Activated CD8-positive, alpha-beta T cell treated with anti-CD3 and anti-CD28 coated beads for 36 hours (primary cell): ENCODE results near the gene ZNF256. TPM values are rescaled to one million over a fixed set of nuclear protein-coding genes. Genes with fewer than 3 reads are reported as not detected.
A peak's percentile ranks its signal among the peaks of the same experiment; 100 is the strongest.

ENCODE experiments used
- ATAC-seq: fragments of 200-7000 bp; cut with Tn5 transposase; one replicate; pipeline ENCODE4 v1.10.0; 2021; ENCODE audit warnings: mild to moderate bottlenecking, moderate library complexity
- CTCF ChIA-PET: fragments of 350-600 bp; sonication (Branson Sonifier 250); formaldehyde crosslinking; loops from one replicate; lab custom pipeline; 2021; ENCODE audit warnings: antibody characterized with exemption; lab: Charles Lee
- POLR2A ChIA-PET: fragments of 350-600 bp; sonication (Branson Sonifier 250); formaldehyde crosslinking; loops from one replicate; lab custom pipeline; 2021; ENCODE audit warnings: antibody characterized with exemption; lab: Charles Lee
- DNase-seq: peaks from one replicate; pipeline ENCODE4 v3.0.0-alpha.2; 2020
- H3K27ac Mint-ChIP-seq: one replicate; pipeline ENCODE4 v1.8.0; 2021; ENCODE audit warnings: mild to moderate bottlenecking, mixed read lengths
- H3K27me3 Mint-ChIP-seq: one replicate; pipeline ENCODE4 v1.8.0; 2021; ENCODE audit warnings: mixed read lengths
- H3K36me3 Mint-ChIP-seq: one replicate; pipeline ENCODE4 v1.8.0; 2021; ENCODE audit warnings: low read depth, mixed read lengths
- H3K4me1 Mint-ChIP-seq: one replicate; pipeline ENCODE4 v1.8.0; 2021; ENCODE audit warnings: low read depth, mixed read lengths
- H3K4me3 Mint-ChIP-seq: one replicate; pipeline ENCODE4 v1.8.0; 2021; ENCODE audit warnings: mild to moderate bottlenecking, moderate library complexity, mixed read lengths
- H3K9me3 Mint-ChIP-seq: one replicate; pipeline ENCODE4 v1.8.0; 2021; ENCODE audit warnings: mixed read lengths
- CTCF ChIP-seq: fragments of 200-600 bp; IDR thresholded peaks from one replicate; pipeline ENCODE4 v1.8.0; 2022; ENCODE audit warnings: antibody characterized with exemption, mild to moderate bottlenecking
- intact Hi-C: fragments of 100-400 bp; cut with micrococcal nuclease; formaldehyde crosslinking; loops from one replicate; pipeline ENCODE4 v1.10.0; 2022
- total RNA-seq, 2 experiments: library from RNA; stranded (reverse); gene quantifications; one replicate each; pipeline ENCODE4 v1.2.3, GENCODE V29; 2021

Gene ZNF256
- total RNA-seq, 2 experiments from 2014 or later: 5.9 to 6.2 TPM

GRCh38 chr19:57914531-57914930 is 33.0 kb downstream of the ZNF256 start:
- no peak for DNase-seq
- ATAC-seq: no peak
- peaks cover 27% of the 10 kb centered on the region for H3K4me1 Mint-ChIP-seq
- ChIA-PET POLR2A (interaction anchor here (1.3 to 1.4 kb wide), 2 partner anchors 12 to 27 kb away, joined by 3 to 6 read pairs; no protein-coding TSS in a partner anchor), CTCF (no interaction called here)
- H3K27me3 Mint-ChIP-seq: no peaks in the 10 kb centered on the region
- no peak for TF ChIP-seq CTCF
- intact Hi-C loops: no loop called here
- H3K4me3 Mint-ChIP-seq: peak overlapping the region; percentile 84
- peaks cover 67% of the 10 kb centered on the region for H3K36me3 Mint-ChIP-seq
- peaks cover 31% of the 10 kb centered on the region for H3K9me3 Mint-ChIP-seq
- H3K27ac Mint-ChIP-seq: no peak overlapping the region

- CTCF ChIA-PET: no interaction called here
- no peak overlapping the region for H3K4me3 Mint-ChIP-seq
- peaks cover 17% of the 10 kb centered on the region for H3K4me1 Mint-ChIP-seq
Measured at GRCh38 chr19:57907394-57907793, 40.1 kb downstream of the ZNF256 start.

GRCh38 chr19:57905258-57905657 is 42.2 kb downstream of the ZNF256 start:
- intact Hi-C loops: no loop called here
- H3K27me3 Mint-ChIP-seq: no peaks in the 10 kb centered on the region
- peaks cover 49% of the 10 kb centered on the region for H3K36me3 Mint-ChIP-seq
- no peak for DNase-seq
- peaks cover 12% of the 10 kb centered on the region for H3K4me1 Mint-ChIP-seq
- ChIA-PET POLR2A (no interaction called here), CTCF (no interaction called here)
- TF ChIP-seq CTCF: no peak
- no peak overlapping the region for H3K27ac Mint-ChIP-seq
- no peak for ATAC-seq
- H3K4me3 Mint-ChIP-seq: no peak overlapping the region
- peaks cover 23% of the 10 kb centered on the region for H3K9me3 Mint-ChIP-seq

More at GRCh38 chr19:57907394-57907793, 40.1 kb downstream of the ZNF256 start:
- no peak for DNase-seq
- Mint-ChIP-seq H3K27ac (no peak overlapping the region), H3K36me3 (peaks cover 66% of the 10 kb centered on the region), H3K9me3 (peaks cover 33% of the 10 kb centered on the region), H3K27me3 (no peaks in the 10 kb centered on the region)
- intact Hi-C loops: no loop called here
- no peak for ATAC-seq
- TF ChIP-seq CTCF: no peak
- POLR2A ChIA-PET: no interaction called here

- Mint-ChIP-seq H3K4me1 (peaks cover 12% of the 10 kb centered on the region), H3K27me3 (no peaks in the 10 kb centered on the region), H3K9me3 (peaks cover 18% of the 10 kb centered on the region), H3K27ac (no peak overlapping the region), H3K36me3 (peaks cover 39% of the 10 kb centered on the region), H3K4me3 (no peak overlapping the region)
- intact Hi-C loops: no loop called here
- no peak for TF ChIP-seq CTCF
- no peak for ATAC-seq
- DNase-seq: no peak
- POLR2A ChIA-PET: no interaction called here
- CTCF ChIA-PET: interaction anchor here (0.9 to 2.1 kb wide), 3 partner anchors 12 to 22 kb away, joined by 3 to 4 read pairs (median 4); partner anchors contain the start of gene ZNF417
Measured at GRCh38 chr19:57903618-57904184, 43.8 kb downstream of the ZNF256 start.

- ATAC-seq: no peak
- Mint-ChIP-seq H3K36me3 (peaks cover 17% of the 10 kb centered on the region), H3K27ac (no peak overlapping the region), H3K27me3 (no peaks in the 10 kb centered on the region), H3K9me3 (peaks cover 3% of the 10 kb centered on the region), H3K4me1 (peaks cover 10% of the 10 kb centered on the region), H3K4me3 (no peak overlapping the region)
- intact Hi-C loops: no loop called here
- no peak for DNase-seq
- CTCF ChIA-PET: no interaction called here
- TF ChIP-seq CTCF: no peak
- POLR2A ChIA-PET: no interaction called here
Measured at GRCh38 chr19:57900311-57900710, 47.2 kb downstream of the ZNF256 start.

Other genes with a start within 250 kb of the ZNF256 start
- gene ZNF154, start 238.5 kb downstream of the ZNF256 start, total RNA-seq: 1 to 10 TPM; 3.6 to 3.8 TPM
- 10 to 100 TPM in 1 of 2 experiments, 1 to 10 TPM in 1; 7.1 to 10.5 TPM for gene ZNF671, start 220.1 kb downstream of the ZNF256 start, total RNA-seq
- 10 to 100 TPM in 1 of 2 experiments, 1 to 10 TPM in 1; 9.8 to 11.0 TPM for gene ZNF776, start 200.9 kb downstream of the ZNF256 start, total RNA-seq
- gene ZNF586, start 178.0 kb downstream of the ZNF256 start, total RNA-seq: 10 to 100 TPM; 16.7 to 21.8 TPM
- gene ZNF552, start 132.8 kb downstream of the ZNF256 start, total RNA-seq: 1 to 10 TPM; 6.5 to 6.7 TPM
- 10 to 100 TPM; 19.8 to 20.2 TPM for gene ZNF587B, start 117.4 kb downstream of the ZNF256 start, total RNA-seq
- 10 to 100 TPM; 23.6 to 24.1 TPM for gene ZNF587, start 97.8 kb downstream of the ZNF256 start, total RNA-seq
- gene ZNF814, start 58.7 kb downstream of the ZNF256 start, total RNA-seq: 10 to 100 TPM; 25.0 to 27.9 TPM
- 10 to 100 TPM; 11.8 to 12.1 TPM for gene ZNF417, start 31.1 kb downstream of the ZNF256 start, total RNA-seq
- 1 to 10 TPM; 4.1 to 5.0 TPM for gene ZNF418, start 12.3 kb downstream of the ZNF256 start, total RNA-seq
- gene C19orf18, start 26.8 kb upstream of the ZNF256 start, total RNA-seq: under 1 TPM; 0.29 to 0.34 TPM
- gene ZNF606, start 55.1 kb upstream of the ZNF256 start, total RNA-seq: 10 to 100 TPM in 1 of 2 experiments, 1 to 10 TPM in 1; 7.5 to 10.0 TPM
- not detected for gene ZSCAN1, start 86.3 kb upstream of the ZNF256 start, total RNA-seq
- gene ZNF135, start 111.6 kb upstream of the ZNF256 start, total RNA-seq: 1 to 10 TPM; 1.2 to 1.4 TPM
- gene ZSCAN18, start 150.5 kb upstream of the ZNF256 start, total RNA-seq: 10 to 100 TPM; 27.0 to 31.7 TPM
- gene ZNF329, start 203.1 kb upstream of the ZNF256 start, total RNA-seq: 1 to 10 TPM; 6.0 to 6.2 TPM
- 10 to 100 TPM; 24.0 to 25.9 TPM for gene ZNF274, start 235.4 kb upstream of the ZNF256 start, total RNA-seq